Activated effector memory CD4-positive, alpha-beta T cell treated with Interleukin-2 at 50 U/mL for 16 hours (primary cell): ENCODE data around the gene PC.
"Not testable (repeated sequence)": the region's sequence is repeated elsewhere in the genome, so short reads cannot be mapped to it uniquely, and the experiment has no call there.

ENCODE experiments used
- DNase-seq: peaks from one replicate; pipeline ENCODE4 v3.0.0-alpha.2; 2020

PC gene

GRCh38 chr11:66834539-66834845 is 123.7 kb downstream of the PC start:
- DNase-seq, result no peak

GRCh38 chr11:66824573-66824972 is 133.6 kb downstream of the PC start:
- DNase-seq, result not testable (repeated sequence)

- DNase-seq, result no peak
Observed at GRCh38 chr11:66823700-66824099, 134.5 kb downstream of the PC start.

- no peak for DNase-seq
Observed at GRCh38 chr11:66820901-66821300, 137.3 kb downstream of the PC start.

- DNase-seq, result no peak
Observed at GRCh38 chr11:66820381-66820780, 137.8 kb downstream of the PC start.

GRCh38 chr11:66818231-66818955 is 139.8 kb downstream of the PC start:
- DNase-seq, result no peak

GRCh38 chr11:66815646-66816045 is 142.5 kb downstream of the PC start:
- no peak for DNase-seq

- no peak for DNase-seq
Observed at GRCh38 chr11:66814678-66815077, 143.5 kb downstream of the PC start.

- no peak for DNase-seq
Observed at GRCh38 chr11:66810576-66811185, 147.5 kb downstream of the PC start.

- DNase-seq, result no peak
Observed at GRCh38 chr11:66809592-66809991, 148.6 kb downstream of the PC start.

GRCh38 chr11:66800720-66801428 is 157.3 kb downstream of the PC start:
- DNase-seq, result no peak

GRCh38 chr11:66799815-66800214 is 158.4 kb downstream of the PC start:
- DNase-seq, result not testable (repeated sequence)
